Loucy (cell line): Measurements from ENCODE around the gene TDRD10.

Source experiments
- CTCF ChIP-seq: fragments of 200-600 bp; sonication (generic); conservative IDR thresholded peaks from 2 replicates; pipeline ENCODE4 v1.5.1; 2014; ENCODE audit warnings: mild to moderate bottlenecking, antibody characterized with exemption, low read length
- EZH2phosphoT487 ChIP-seq: fragments of 200-600 bp; IDR thresholded peaks from 2 replicates; pipeline ENCODE4 v1.6.1; 2018; ENCODE audit warnings: antibody characterized with exemption, mild to moderate bottlenecking, moderate library complexity, borderline replicate concordance

- no peak for TF ChIP-seq CTCF
- TF ChIP-seq EZH2phosphoT487: no peak
Observed at GRCh38 chr1:154490317-154490716, 11.7 kb upstream of the TDRD10 start.
